Measurements from ENCODE around the gene GAB2. TPM values are rescaled to one million over a fixed set of nuclear protein-coding genes. Genes with fewer than 3 reads are reported as not detected.
A peak's percentile ranks its signal among the peaks of the same experiment; 100 is the strongest.

The GAB2 gene
- total and polyA plus RNA-seq, 2 of the 13 experiments (the other 11 are each of a cell fraction or from before 2014, with no cell fraction given) = 4.1 to 8.6 TPM

- TF ChIP-seq SNAPC4 (CRISPR knock-in tag; IDR thresholded peaks at IDR 0.05) (0 out of 2 replicates have a peak, but pooled peaks have one; percentile 70), ZNF205 (CRISPR knock-in tag; IDR thresholded peaks at IDR 0.05) (no peak), ZNF777 (CRISPR knock-in tag; IDR thresholded peaks at IDR 0.05) (no peak), NAIF1 (CRISPR knock-in tag; IDR thresholded peaks at IDR 0.05; ENCODE audit: borderline replicate concordance) (peak; percentile 66; the same call in 1 of the 2 replicates), NFYC (CRISPR knock-in tag; IDR thresholded peaks at IDR 0.05) (no peak; the same call in 1 of the 2 replicates), ZNF615 (CRISPR knock-in tag; IDR thresholded peaks at IDR 0.05; ENCODE audit: borderline replicate concordance) (no peak), MEF2D (CRISPR knock-in tag; IDR thresholded peaks at IDR 0.05) (peak; percentile 44; the same call in 1 of the 2 replicates), ZNF503 (CRISPR knock-in tag; IDR thresholded peaks at IDR 0.05) (no peak), ZNF382 (CRISPR knock-in tag; IDR thresholded peaks at IDR 0.05; ENCODE audit: borderline replicate concordance) (no peak), ZNF501 (CRISPR knock-in tag; IDR thresholded peaks at IDR 0.05) (peak; percentile 93), ZNF513 (CRISPR knock-in tag; conservative IDR thresholded peaks at IDR 0.05) (no peak; the same call in 1 of the 2 replicates), ISX (CRISPR knock-in tag; conservative IDR thresholded peaks at IDR 0.05) (no peak), CEBPG (CRISPR knock-in tag; IDR thresholded peaks at IDR 0.05) (peak; percentile 45), ARID4A (CRISPR knock-in tag; IDR thresholded peaks at IDR 0.05; ENCODE audit: borderline replicate concordance) (peak; percentile 87), GATAD1 (CRISPR knock-in tag; IDR thresholded peaks at IDR 0.05) (peak; percentile 73), TMF1 (CRISPR knock-in tag; IDR thresholded peaks at IDR 0.05; ENCODE audit: low read depth) (no peak)
These were observed 229.1 kb downstream of the GAB2 start, which contains the start of the genes KCTD21 and USP35 (continued) for GRCh38 chr11:78188286-78189173.
